MCF 10A (cell line): ENCODE data around the gene L3MBTL4. TPM values are rescaled to one million over a fixed set of nuclear protein-coding genes. Genes with fewer than 3 reads are reported as not detected.
"Not testable (repeated sequence)": the region's sequence is repeated elsewhere in the genome, so short reads cannot be mapped to it uniquely, and the experiment has no call there.

Experiments
- BruUV-seq: library from RNA; stranded (reverse); fragments of 400-500 nt; replicated peaks from 2 replicates; lab custom pipeline; 2021; lab: Mats Ljungman, UMichigan
- CTCF ChIA-PET: fragments of 300-600 bp; sonication (Branson Sonifier 250); formaldehyde crosslinking; extraction: SDS; loops from one replicate; lab custom pipeline; 2021; ENCODE audit warnings: antibody characterized with exemption, inconsistent platforms; lab: Yijun Ruan, JAX
- POLR2A ChIA-PET: fragments of 300-600, 350-650 bp; sonication (Branson Sonifier 250); formaldehyde crosslinking; extraction: SDS; loops from one replicate; lab custom pipeline; 2020; ENCODE audit warnings: antibody characterized with exemption, inconsistent platforms; lab: Yijun Ruan, JAX
- DNase-seq: peaks from one replicate; pipeline ENCODE4 v3.0.0-alpha.2; 2018; ENCODE audit not compliant: unreplicated experiment
- H3K27ac Mint-ChIP-seq: one replicate; pipeline ENCODE4 v1.8.0; 2022; ENCODE audit warnings: mild to moderate bottlenecking, low read depth, mixed read lengths; ENCODE audit not compliant: unreplicated experiment
- H3K27me3 Mint-ChIP-seq: one replicate; pipeline ENCODE4 v1.8.0; 2022; ENCODE audit warnings: mixed read lengths; ENCODE audit not compliant: insufficient read depth, unreplicated experiment
- H3K36me3 Mint-ChIP-seq: one replicate; pipeline ENCODE4 v1.8.0; 2022; ENCODE audit warnings: mild to moderate bottlenecking, moderate library complexity, mixed read lengths; ENCODE audit not compliant: insufficient read depth, unreplicated experiment
- H3K4me1 Mint-ChIP-seq: one replicate; pipeline ENCODE4 v1.8.0; 2022; ENCODE audit warnings: mixed read lengths; ENCODE audit not compliant: insufficient read depth, unreplicated experiment
- H3K4me3 Mint-ChIP-seq: one replicate; pipeline ENCODE4 v1.8.0; 2022; ENCODE audit warnings: mild to moderate bottlenecking, moderate library complexity, mixed read lengths; ENCODE audit not compliant: unreplicated experiment
- H3K9me3 Mint-ChIP-seq: one replicate; pipeline ENCODE4 v1.8.0; 2022; ENCODE audit warnings: mixed read lengths; ENCODE audit not compliant: unreplicated experiment
- CTCF ChIP-seq: fragments of 200-600 bp; IDR thresholded peaks from one replicate; pipeline ENCODE4 v1.8.0; 2022; ENCODE audit warnings: antibody characterized with exemption, mild to moderate bottlenecking; ENCODE audit not compliant: unreplicated experiment
- intact Hi-C: fragments of 100-400 bp; cut with micrococcal nuclease; formaldehyde crosslinking; loops from 2 replicates; pipeline ENCODE4 v1.14.1; 2022
- total RNA-seq: library from RNA; stranded (reverse); gene quantifications from 2 replicates; pipeline ENCODE4 v1.2.3, GENCODE V29; 2022

The L3MBTL4 gene
- total RNA-seq, 1 experiment from 2014 or later: not detected

DNA sequence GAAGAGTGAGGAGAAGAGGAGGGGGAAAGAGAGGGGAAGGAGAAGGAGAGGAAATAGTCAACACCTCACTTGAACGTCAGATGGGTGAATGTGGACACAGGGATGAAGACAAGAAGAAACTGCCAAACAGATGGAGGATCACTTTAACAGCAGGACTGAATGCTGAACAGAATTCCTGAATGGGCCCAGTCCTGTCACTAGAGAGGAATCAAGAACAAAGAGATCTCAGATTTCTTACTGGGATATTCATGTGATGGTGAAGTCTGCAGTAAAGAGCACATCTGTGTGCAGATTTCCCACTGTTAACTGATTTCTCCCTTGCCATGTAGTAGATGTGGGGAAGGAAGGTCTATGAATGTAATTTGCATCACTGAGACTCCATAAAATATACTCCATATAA, 135.4 kb downstream of the L3MBTL4 start:
- intact Hi-C loops: no loop called here
- CTCF ChIA-PET: no interaction called here

DNA sequence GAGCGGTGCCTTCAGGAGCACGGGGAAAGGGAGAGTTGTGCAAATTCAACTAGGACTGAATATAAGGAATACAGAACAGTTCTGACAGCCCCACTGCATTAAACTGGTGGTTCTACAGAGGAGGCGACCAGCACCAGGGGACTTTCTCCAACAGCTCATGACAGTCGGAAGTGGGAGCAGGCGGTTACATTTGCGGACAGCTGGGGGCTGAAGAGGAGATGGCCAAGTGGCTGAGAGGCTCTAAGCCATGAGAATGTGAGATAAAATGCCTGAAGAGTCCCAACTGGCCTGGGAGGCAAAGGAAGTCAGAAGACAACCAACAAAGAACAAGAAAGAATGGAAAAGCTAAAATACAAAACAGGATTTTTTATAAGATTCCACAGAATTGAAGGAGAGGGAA, 141.3 kb downstream of the L3MBTL4 start:
- no peak overlapping the region for H3K4me3 Mint-ChIP-seq
- H3K27me3 Mint-ChIP-seq: peaks cover 55% of the 10 kb centered on the region
- H3K36me3 Mint-ChIP-seq: no peaks in the 10 kb centered on the region
- H3K27ac Mint-ChIP-seq: no peak overlapping the region
- ChIA-PET POLR2A (no interaction called here), CTCF (no interaction called here)
- no TSS peak for BruUV-seq
- DNase-seq: no peak
- intact Hi-C loops: no loop called here
- TF ChIP-seq CTCF: no peak
- no peaks in the 10 kb centered on the region for H3K9me3 Mint-ChIP-seq
- H3K4me1 Mint-ChIP-seq: peaks cover 10% of the 10 kb centered on the region

More for the DNA sequence above, 135.4 kb downstream of the L3MBTL4 start:
- Mint-ChIP-seq H3K27ac (no peak overlapping the region), H3K9me3 (no peaks in the 10 kb centered on the region), H3K4me1 (no peaks in the 10 kb centered on the region), H3K4me3 (no peak overlapping the region), H3K36me3 (no peaks in the 10 kb centered on the region), H3K27me3 (peaks cover 28% of the 10 kb centered on the region)
- no peak for TF ChIP-seq CTCF
- no TSS peak for BruUV-seq
- POLR2A ChIA-PET: interaction anchor here (0.6 kb wide), 1 partner anchor 862 kb away, joined by 3 read pairs; no protein-coding TSS in a partner anchor
- DNase-seq: no peak

GRCh38 chr18:6272144-6272543, 142.6 kb downstream of the L3MBTL4 start:
- intact Hi-C loops, CTCF ChIA-PET, H3K27ac Mint-ChIP-seq, POLR2A ChIA-PET, H3K4me1 Mint-ChIP-seq, H3K9me3 Mint-ChIP-seq, H3K36me3 Mint-ChIP-seq, BruUV-seq, DNase-seq, H3K4me3 Mint-ChIP-seq: not testable (repeated sequence)
- peaks cover 54% of the 10 kb centered on the region for H3K27me3 Mint-ChIP-seq

- no peak overlapping the region for H3K4me3 Mint-ChIP-seq
Measured at GRCh38 chr18:6271585-6271984, 143.1 kb downstream of the L3MBTL4 start.

More at GRCh38 chr18:6271585-6271984, 143.1 kb downstream of the L3MBTL4 start:
- Mint-ChIP-seq H3K36me3 (no peaks in the 10 kb centered on the region), H3K27me3 (peaks cover 54% of the 10 kb centered on the region), H3K4me1 (peaks cover 10% of the 10 kb centered on the region), H3K27ac (no peak overlapping the region), H3K9me3 (no peaks in the 10 kb centered on the region)
- no peak for DNase-seq
- CTCF ChIA-PET: no interaction called here
- intact Hi-C loops: no loop called here
- TF ChIP-seq CTCF: no peak
- POLR2A ChIA-PET: no interaction called here
- BruUV-seq: no TSS peak
